Hematopoietic multipotent progenitor cell treated with erythropoietin and hydrocortisone succinate and interleukin-3 and kit ligand, for 6 days (in vitro differentiated cells): Measurements from ENCODE around the gene BYSL.

Experiments
- DNase-seq: peaks from one replicate; pipeline ENCODE4 v3.0.0-alpha.2; 2015

The BYSL gene

GRCh38 chr6:41920921-41921711, at the start of gene BYSL, which contains the start of gene MED20:
Gene BYSL, plus strand, starts transcription at chr6:41921499. Its CDS starts 64 bp downstream, at chr6:41921563.
Gene MED20, minus strand, starts transcription at chr6:41921139. Its CDS starts 121 bp downstream, at chr6:41921018.
- peak; percentile 98 for DNase-seq

DNA sequence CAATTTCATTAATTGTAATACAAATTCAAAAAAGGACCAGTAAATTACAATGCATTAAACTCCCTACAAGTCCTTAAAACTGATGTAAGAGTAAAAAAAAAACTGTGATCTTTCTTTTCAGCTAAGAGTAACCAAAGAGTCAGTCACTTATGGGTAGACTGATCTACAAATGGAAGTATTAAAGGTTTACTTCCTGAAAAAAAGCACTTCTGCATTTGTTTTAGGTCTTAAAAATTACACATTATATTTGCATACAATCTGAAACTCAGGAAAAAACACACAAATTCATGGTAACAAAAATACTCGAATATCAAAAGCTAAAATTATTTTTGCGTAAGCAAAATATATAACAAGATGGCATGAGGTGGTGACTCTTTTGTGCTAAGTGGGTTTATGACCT, 49.6 kb upstream of the BYSL start:
- DNase-seq, result no peak

- DNase-seq, result no peak
These were observed 49.2 kb upstream of the BYSL start for GRCh38 chr6:41872147-41872546.

DNA sequence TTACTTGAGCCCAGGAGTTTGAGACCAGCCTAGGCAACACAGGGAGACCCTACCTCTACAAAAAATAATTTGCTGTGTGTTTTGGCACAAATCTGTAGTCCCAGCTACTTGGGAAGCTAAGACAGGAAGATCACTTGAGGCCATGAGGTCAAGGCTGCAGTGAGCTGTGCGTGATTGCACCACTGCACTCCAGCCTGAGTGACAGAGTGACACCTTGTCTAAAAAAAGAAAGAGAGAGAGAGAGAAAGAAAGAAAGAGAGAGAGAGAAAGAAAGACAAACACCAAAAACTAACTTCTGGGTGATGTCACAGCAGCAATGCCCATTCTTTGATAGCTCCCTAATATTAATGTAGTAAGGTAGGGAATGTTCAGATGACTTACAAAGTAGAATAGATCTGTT, 46.6 kb upstream of the BYSL start:
- no peak for DNase-seq

DNA sequence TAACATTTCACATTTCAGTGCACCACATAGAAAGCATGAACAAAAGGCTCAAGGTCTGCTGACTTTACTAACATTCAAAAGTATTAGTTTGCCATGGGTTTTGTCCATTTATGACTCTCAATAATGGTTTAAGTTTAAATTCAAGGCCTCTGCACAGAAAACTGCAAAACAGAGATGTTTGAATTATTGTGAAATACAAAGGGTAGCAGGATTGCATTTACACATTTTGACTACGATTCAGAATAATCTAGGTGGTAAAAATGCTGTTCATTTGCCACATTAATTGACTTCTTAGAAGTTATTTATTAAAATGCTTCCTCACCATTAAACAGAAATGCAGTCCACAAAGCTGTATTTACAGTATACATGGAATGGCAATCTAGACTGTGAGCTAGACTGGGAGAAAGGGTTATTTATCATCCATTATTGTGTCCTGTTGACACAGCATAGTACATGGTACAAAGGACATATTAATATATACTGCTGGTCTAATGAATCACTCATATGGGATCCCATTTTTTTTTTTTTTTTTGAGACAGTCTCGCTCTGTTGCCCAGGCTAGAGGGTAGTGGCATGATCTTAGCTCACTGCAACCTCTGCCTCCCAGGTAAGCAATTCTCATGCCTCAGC, 44.1 kb upstream of the BYSL start:
- no peak for DNase-seq

GRCh38 chr6:41878246-41878645, 43.1 kb upstream of the BYSL start:
- DNase-seq, result no peak

DNA sequence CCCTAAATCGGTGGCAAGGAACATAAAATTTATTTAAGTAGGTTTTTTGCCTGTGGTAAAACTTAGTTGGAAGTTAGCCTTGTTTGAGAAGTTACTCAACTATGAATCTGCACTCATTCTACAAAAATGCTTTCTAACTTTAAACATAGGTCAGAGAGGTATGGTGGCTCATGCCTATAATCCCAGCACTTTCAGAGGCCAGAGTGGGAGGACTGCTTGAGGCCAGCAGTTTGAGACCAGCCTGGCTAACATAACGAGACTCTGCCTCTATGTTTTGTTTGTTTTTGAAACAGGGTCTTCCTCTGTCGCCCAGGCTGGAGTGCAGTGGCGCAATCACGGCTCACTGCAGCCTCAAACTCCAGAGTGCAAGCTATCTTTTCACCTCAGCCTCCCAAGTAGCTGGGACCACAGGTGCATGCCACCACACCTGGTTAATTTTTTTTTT, 42.3 kb upstream of the BYSL start:
- no peak for DNase-seq

- no peak for DNase-seq
These were observed 39.8 kb upstream of the BYSL start for GRCh38 chr6:41881506-41881905.

- DNase-seq, result no peak
These were observed 36.3 kb upstream of the BYSL start for GRCh38 chr6:41884957-41885356.

- DNase-seq, result no peak
These were observed 35.4 kb upstream of the BYSL start for GRCh38 chr6:41885930-41886329.

DNA sequence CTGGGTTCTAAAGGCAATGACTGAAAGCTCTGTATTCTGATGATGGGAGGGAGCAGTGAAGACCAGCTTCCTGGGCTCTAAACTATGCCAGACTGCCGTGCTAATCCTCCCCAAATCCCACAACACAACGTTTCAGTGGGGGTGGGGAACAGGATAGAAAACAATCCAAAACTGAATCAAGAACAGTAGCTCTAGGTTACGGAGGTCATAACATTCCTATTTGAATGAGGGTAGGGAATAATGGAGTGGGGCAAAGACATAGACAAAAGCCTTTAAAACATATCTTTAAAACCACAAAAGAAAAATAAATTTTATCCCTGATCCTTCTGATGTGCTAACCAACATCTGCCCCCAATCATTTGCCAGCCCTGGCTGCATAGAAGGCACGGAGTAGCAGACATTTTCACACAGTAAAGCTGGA, 34.0 kb upstream of the BYSL start:
- no peak for DNase-seq

DNA sequence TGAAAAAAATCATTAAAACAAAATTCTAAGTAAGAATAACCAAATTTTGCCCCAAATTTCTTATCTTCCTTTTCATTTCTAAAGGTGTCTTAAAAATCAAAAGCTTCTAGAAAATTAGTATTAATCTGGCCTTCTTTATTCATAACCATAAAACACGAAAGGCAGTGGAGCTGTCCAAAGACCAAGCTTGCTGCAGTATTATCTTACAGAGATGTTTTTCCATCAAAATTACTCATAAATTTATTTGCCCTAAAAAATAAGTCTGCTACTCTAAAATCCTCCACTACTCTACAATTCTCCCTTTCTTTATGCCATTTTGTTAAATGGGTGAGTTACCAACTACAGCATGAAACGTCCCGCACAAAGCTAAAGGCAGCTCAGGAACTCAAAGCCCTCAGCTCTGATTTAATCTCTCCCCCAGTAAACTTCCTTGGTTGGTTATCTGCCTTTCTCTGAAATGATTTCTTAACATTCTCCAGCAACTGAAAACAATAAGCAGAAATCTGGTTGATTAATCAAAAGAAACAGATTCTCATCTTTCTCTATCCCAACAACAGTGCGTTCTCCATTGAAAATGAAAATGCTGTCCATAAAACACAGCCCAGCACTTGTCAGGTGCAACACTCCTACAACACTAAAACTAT, 28.3 kb upstream of the BYSL start:
- peak; percentile 37 for DNase-seq

DNA sequence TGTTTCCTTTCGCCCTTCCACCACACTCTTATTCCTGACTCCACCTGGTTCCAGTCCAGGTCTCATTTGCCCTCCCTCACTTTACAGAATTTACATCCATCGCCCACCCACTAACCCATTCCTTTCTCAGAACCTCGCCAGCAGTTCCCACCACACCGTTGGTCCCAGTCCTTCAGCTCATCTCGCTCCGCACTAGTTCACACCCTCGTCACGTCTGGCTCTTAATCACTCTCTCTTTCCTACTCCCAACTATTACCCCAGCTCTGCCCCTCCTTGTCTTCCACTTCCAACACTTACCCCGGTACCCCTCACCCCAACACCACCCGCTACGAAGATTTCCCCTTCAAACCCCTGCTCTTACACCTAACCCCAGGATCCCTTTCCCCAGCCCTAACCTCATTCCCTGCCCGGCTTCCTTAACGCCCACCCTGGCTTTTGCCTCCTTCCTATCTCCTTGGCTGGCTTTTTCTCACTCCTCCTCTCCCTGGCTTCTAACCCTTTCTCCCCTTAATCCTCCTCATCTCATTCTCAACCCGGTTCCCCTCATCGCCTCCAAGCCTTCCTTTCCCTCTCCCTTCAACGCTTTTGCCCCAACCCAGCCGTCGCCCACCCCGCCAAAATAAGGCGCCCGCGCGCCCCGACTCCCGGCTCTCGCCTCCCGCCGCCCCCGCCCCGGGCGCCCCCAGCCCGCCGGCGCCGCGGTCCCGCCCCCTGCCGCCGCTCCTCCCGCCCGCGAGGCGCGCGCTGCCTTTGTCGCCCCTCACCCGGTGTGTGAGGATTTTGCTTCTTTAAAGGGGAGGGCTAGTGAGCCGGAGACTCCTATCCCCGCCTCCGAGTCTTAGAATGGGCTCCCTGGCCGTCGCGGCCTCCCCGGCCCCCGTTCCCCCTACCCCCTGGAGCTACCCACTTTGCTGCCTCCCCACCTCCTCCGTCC, 26.7 kb upstream of the BYSL start:
- peak; percentile 46 for DNase-seq

DNA sequence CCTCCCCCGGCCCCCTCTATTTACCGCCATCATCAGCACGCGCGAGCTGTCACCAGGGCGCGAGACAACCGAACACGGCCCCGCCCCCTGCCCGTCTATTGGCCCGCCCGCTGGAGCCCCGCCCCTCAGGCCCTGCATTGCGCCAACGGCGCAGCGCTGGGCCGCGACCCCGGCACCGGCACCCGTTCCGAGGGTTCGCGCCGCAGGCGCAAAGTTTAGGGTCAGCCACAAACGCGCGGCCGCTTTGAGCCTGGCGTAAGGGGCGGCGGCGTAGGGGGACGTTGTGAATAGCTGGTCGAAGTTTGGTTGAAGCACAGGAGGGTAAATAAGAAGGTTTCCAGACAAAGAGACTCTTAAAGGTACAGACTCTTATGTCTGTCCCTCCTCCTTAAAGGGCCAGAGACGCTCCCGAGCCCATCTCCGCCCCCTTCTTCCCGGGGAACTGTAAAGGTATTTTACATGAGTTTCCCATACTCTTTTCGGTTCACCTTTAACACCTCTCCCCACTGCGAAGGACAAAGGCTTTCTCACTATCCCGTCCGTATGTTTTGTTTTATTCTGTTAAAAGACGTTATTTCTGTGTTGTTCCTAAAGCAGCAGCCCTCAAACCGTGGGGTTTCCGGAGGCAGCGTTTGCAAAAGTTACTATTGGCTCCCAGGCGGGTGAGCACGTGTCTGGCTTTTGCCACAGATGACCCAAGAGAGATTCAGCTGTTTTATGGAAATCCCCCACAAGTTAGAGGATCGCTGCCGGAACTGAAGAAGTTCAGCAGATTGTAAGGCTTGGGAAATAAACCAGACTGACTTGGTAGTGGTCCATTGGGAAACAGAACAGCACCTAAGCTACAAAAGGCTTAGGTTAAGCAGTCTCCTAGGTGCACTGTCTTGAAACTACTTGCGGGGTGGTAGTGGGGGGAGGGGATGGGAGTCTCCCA, 25.7 kb upstream of the BYSL start, which contains the start of gene USP49:
Gene USP49 (minus strand): TSS at position 76 of the 934 bp plus-strand sequence. CDS start 88,392 bp downstream, outside the sequence.
- DNase-seq, result peak; percentile 97

DNA sequence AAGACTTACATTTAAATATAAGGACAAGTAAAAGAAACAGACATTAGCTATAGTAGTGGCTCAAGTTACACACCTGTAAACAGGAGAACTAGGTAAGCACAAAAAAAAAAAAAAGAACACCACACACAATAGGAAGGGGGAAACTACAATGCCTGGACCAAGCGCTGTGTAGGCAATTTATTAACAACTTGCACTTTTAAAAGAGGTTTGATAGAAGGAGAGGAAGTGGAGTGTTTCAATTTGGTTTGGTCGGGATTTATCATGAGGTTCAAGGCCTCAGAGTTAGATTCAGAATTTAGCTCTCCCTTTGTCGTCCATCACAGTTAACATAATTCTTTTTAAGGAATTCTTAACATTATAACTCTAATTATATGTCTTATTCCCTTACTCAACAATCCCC, 25.0 kb upstream of the BYSL start:
- peak; percentile 18 for DNase-seq

GRCh38 chr6:41900861-41901260, 20.4 kb upstream of the BYSL start:
- no peak for DNase-seq

DNA sequence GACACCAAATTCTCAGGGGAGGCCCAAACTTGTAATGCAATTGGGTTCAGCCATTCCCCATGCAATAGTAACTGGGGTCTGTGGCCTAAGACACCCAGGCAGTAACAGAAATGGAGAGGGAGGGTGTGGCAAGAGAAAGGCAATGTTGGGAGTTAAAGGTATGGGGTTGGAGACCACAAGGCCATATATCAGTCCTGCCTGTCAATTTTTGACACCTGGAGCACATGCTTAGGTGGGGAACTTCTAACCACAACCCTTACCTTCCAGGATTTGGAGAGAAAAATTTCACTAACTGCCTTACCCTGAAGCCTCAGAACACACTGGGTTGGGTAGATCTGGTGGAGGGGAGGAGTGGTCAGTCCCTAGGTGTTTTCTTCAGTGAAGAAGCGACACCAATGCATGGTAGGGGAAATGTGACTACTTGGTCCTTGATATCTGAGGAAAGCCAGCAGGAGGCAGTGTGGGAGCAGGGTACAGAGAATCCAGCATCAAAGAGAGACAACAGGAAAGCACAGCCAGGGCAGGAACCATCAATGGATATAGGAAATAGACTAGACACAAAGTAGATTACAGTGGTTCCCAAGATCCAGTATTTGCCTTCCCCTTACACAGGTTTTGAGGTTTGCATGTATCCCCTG, 19.3 kb upstream of the BYSL start:
- peak; percentile 74 for DNase-seq

- no peak for DNase-seq
These were observed 11.6 kb upstream of the BYSL start for GRCh38 chr6:41909727-41910126.

DNA sequence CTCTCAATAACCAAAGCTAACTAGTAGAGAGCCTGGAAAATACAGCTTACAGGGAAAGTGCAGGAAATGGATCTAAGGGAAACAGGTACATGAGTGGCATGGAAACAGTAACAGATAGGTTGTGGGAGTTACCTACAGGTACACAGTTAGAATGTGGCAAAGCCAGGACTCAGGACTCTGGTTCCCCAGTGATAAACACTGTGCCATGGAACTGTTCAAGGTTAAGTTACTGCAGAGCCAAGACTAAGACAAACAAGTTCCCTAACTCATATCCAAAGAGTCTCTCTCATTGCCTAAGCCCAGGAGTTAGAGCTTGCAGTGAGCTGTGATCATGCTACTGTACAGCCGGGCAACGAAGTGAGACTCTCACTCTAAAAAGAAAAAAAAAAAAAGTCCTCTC, 7.0 kb upstream of the BYSL start:
- DNase-seq, result no peak

DNA sequence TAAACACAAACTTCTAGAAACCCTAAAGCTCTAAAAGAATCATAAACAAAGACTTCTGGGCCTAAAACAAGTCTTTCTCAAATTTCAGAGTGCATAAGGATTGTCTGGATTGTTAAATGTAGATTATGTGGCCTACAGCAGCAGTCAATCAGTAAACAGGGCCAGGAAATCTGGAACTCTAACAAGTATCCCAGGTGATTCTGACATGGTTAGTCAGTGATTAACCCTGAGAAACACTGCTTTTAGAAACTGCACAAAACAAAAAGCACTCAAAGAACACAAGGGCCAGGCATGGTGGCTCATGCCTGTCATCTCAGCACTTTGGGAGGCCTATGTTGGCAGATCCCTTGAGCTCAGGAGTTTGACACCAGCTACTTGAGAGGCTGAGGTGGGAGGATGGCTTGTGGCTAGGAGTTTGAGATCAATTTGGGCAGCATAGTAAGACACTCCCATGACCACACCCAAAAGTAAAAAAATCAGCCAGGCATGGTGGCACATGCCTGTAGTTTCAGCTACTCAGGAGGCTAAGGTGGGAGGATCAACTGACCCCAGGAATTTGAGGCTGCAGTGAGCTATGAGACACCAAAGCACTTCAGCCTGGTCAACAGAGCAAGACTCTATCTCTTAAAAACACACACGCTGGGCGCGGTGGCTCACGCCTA, 6.3 kb upstream of the BYSL start:
- DNase-seq, result peak; percentile 70
